LNCAP (cell line): ENCODE measurements around the gene APOA5.

Source experiments
- CTCF ChIP-seq: fragments of 450-650 bp; IDR thresholded peaks from 2 replicates; pipeline ENCODE4 v1.5.1; 2017; ENCODE audit warnings: mild to moderate bottlenecking

Gene APOA5

GRCh38 chr11:116813170-116813569 is 21.5 kb upstream of the APOA5 start:
- TF ChIP-seq CTCF, result no peak

GRCh38 chr11:116812109-116812508 is 20.4 kb upstream of the APOA5 start:
- no peak for TF ChIP-seq CTCF

- no peak for TF ChIP-seq CTCF
Measured at GRCh38 chr11:116811194-116811593, 19.5 kb upstream of the APOA5 start.

GRCh38 chr11:116808262-116809175 is 16.8 kb upstream of the APOA5 start:
- no peak for TF ChIP-seq CTCF

GRCh38 chr11:116807601-116808261 is 16.1 kb upstream of the APOA5 start:
- TF ChIP-seq CTCF, result no peak

- no peak for TF ChIP-seq CTCF
Measured at GRCh38 chr11:116804001-116804400, 12.3 kb upstream of the APOA5 start.

GRCh38 chr11:116800610-116801009 is 8.9 kb upstream of the APOA5 start:
- no peak for TF ChIP-seq CTCF
